ENCODE results near the gene NXN.
"Not testable (repeated sequence)": the region's sequence is repeated elsewhere in the genome, so short reads cannot be mapped to it uniquely, and the experiment has no call there.

The NXN gene

GRCh38 chr17:996554-997344, 17.2 kb upstream of the NXN start, which contains the start of gene TIMM22:
Gene TIMM22, plus strand, starts transcription at chr17:997129. Its CDS starts 14 bp downstream, at chr17:997143.
- H3K4me1 ChIP-seq (ENCODE audit: control insufficient read depth, insufficient read depth, low read length, poor library complexity, severe bottlenecking), result peaks cover 24% of the 10 kb centered on the region
- 1% methylated on average over 63 to 69 of the region's 71 CpGs for WGBS, 2 experiments (ENCODE audit: insufficient coverage in 2 of 2)
- H3K4me3 ChIP-seq (ENCODE audit: extremely low read depth, insufficient read depth, low read length, poor library complexity, severe bottlenecking), result peak within 1 kb of the TSS; percentile 99
- peaks cover 4% of the 10 kb centered on the region for H3K9me3 ChIP-seq (ENCODE audit: control insufficient read depth, low read length)
- H3K36me3 ChIP-seq (ENCODE audit: control insufficient read depth, insufficient read depth, low read length), result peaks cover 32% of the 10 kb centered on the region
- peak within 1 kb of the TSS; percentile 90 for H3K27ac ChIP-seq (ENCODE audit: low read depth, low read length, severe bottlenecking)

GRCh38 chr17:995324-995723, 15.7 kb upstream of the NXN start:
- Histone ChIP-seq H3K36me3 (ENCODE audit: control insufficient read depth, insufficient read depth, low read length) (peaks cover 18% of the 10 kb centered on the region), H3K4me1 (ENCODE audit: control insufficient read depth, insufficient read depth, low read length, poor library complexity, severe bottlenecking) (peaks cover 10% of the 10 kb centered on the region)
- not testable (repeated sequence) for H3K4me3 ChIP-seq (ENCODE audit: extremely low read depth, insufficient read depth, low read length, poor library complexity, severe bottlenecking); H3K27ac ChIP-seq (ENCODE audit: low read depth, low read length, severe bottlenecking); H3K9me3 ChIP-seq (ENCODE audit: control insufficient read depth, low read length)
- WGBS, 2 experiments (ENCODE audit: insufficient coverage in 2 of 2), result 66 to 81% methylated on average over 6 to 8 of the region's 8 CpGs

GRCh38 chr17:992933-993332, 13.4 kb upstream of the NXN start:
- H3K9me3 ChIP-seq (ENCODE audit: control insufficient read depth, low read length), result peaks cover 4% of the 10 kb centered on the region
- no peak overlapping the region for H3K27ac ChIP-seq (ENCODE audit: low read depth, low read length, severe bottlenecking)
- WGBS, 2 experiments (ENCODE audit: insufficient coverage in 2 of 2), result 60 to 73% methylated on average over 9 to 11 of the region's 13 CpGs
- H3K36me3 ChIP-seq (ENCODE audit: control insufficient read depth, insufficient read depth, low read length), result no peaks in the 10 kb centered on the region
- no peaks in the 10 kb centered on the region for H3K4me1 ChIP-seq (ENCODE audit: control insufficient read depth, insufficient read depth, low read length, poor library complexity, severe bottlenecking)
- H3K4me3 ChIP-seq (ENCODE audit: extremely low read depth, insufficient read depth, low read length, poor library complexity, severe bottlenecking), result no peak overlapping the region

- Histone ChIP-seq H3K27ac (ENCODE audit: low read depth, low read length, severe bottlenecking) (no peak overlapping the region), H3K4me1 (ENCODE audit: control insufficient read depth, insufficient read depth, low read length, poor library complexity, severe bottlenecking) (no peaks in the 10 kb centered on the region), H3K4me3 (ENCODE audit: extremely low read depth, insufficient read depth, low read length, poor library complexity, severe bottlenecking) (no peak overlapping the region), H3K9me3 (ENCODE audit: control insufficient read depth, low read length) (no peaks in the 10 kb centered on the region), H3K36me3 (ENCODE audit: control insufficient read depth, insufficient read depth, low read length) (no peaks in the 10 kb centered on the region)
- 91 to 93% methylated on average over 10 to 11 of the region's 11 CpGs for WGBS, 2 experiments (ENCODE audit: insufficient coverage in 2 of 2)
These were observed 9.0 kb upstream of the NXN start for GRCh38 chr17:988561-988960.

- Histone ChIP-seq H3K4me3 (ENCODE audit: extremely low read depth, insufficient read depth, low read length, poor library complexity, severe bottlenecking) (no peak overlapping the region), H3K9me3 (ENCODE audit: control insufficient read depth, low read length) (no peaks in the 10 kb centered on the region), H3K27ac (ENCODE audit: low read depth, low read length, severe bottlenecking) (no peak overlapping the region), H3K4me1 (ENCODE audit: control insufficient read depth, insufficient read depth, low read length, poor library complexity, severe bottlenecking) (no peaks in the 10 kb centered on the region), H3K36me3 (ENCODE audit: control insufficient read depth, insufficient read depth, low read length) (no peaks in the 10 kb centered on the region)
- 91% methylated on average over 10 to 15 of the region's 15 CpGs for WGBS, 2 experiments (ENCODE audit: insufficient coverage in 2 of 2)
These were observed 8.4 kb upstream of the NXN start for GRCh38 chr17:987931-988330.

DNA sequence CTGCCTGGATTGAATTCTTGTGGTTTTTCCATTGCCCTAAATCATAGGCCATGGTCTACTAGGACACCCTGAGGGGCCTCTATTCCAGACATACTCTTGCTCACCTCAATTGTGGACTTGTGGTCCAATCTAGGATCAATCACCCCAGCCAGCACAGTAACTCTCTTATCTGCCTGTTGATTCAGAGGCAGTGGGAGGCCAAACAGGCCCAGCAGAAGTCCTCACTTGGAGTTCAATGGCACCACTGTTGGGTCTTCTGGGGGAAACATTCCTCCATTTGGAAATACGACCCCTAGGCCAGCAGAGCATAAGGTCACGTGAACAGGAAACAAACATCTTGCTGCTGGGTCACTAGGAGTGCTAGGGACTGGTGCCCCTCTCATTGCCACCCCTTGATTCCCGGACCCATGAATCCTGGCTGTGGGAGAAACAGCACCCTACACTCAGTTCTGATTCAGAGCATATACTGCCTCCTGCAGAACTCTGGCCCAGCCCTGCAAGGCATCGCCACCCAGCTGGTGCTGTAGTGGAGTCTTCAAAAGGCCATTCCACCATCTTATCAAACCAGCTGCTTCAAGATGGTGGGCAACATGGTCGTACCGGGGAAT, 6.8 kb upstream of the NXN start:
- WGBS, 2 experiments (ENCODE audit: insufficient coverage in 2 of 2), result 88 to 95% methylated on average over 6 of the region's 6 CpGs
- Histone ChIP-seq H3K4me1 (ENCODE audit: control insufficient read depth, insufficient read depth, low read length, poor library complexity, severe bottlenecking) (peaks cover under 1% of the 10 kb centered on the region), H3K36me3 (ENCODE audit: control insufficient read depth, insufficient read depth, low read length) (no peaks in the 10 kb centered on the region), H3K27ac (ENCODE audit: low read depth, low read length, severe bottlenecking) (no peak overlapping the region), H3K4me3 (ENCODE audit: extremely low read depth, insufficient read depth, low read length, poor library complexity, severe bottlenecking) (no peak overlapping the region), H3K9me3 (ENCODE audit: control insufficient read depth, low read length) (no peaks in the 10 kb centered on the region)

DNA sequence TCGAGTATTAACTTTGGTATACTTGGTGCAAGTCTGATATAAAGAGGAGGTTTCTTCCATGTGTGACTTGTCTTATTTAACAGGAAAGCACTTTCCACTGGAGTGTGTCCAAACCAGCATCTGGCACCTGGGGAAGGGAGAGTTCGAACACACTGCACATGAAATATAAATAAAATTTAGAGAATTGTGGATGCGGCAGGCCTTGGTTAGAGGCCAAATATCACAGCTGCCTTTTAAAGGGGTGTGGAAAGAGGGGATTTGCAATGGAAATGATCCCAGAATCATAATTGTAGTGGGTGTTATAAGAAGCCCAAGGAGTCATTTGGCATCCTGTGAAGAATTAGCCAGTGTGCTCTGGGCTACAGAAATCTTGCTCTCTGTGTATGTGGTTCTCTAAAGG, 4.3 kb upstream of the NXN start:
- whole genome bisulfite sequencing, 2 experiments (ENCODE audit: insufficient coverage in 2 of 2), result 94 to 100% methylated on average over 1 to 2 of the region's 3 CpGs
- Histone ChIP-seq H3K4me3 (ENCODE audit: extremely low read depth, insufficient read depth, low read length, poor library complexity, severe bottlenecking) (no peak overlapping the region), H3K27ac (ENCODE audit: low read depth, low read length, severe bottlenecking) (no peak overlapping the region), H3K36me3 (ENCODE audit: control insufficient read depth, insufficient read depth, low read length) (no peaks in the 10 kb centered on the region), H3K9me3 (ENCODE audit: control insufficient read depth, low read length) (no peaks in the 10 kb centered on the region), H3K4me1 (ENCODE audit: control insufficient read depth, insufficient read depth, low read length, poor library complexity, severe bottlenecking) (peaks cover 6% of the 10 kb centered on the region)

DNA sequence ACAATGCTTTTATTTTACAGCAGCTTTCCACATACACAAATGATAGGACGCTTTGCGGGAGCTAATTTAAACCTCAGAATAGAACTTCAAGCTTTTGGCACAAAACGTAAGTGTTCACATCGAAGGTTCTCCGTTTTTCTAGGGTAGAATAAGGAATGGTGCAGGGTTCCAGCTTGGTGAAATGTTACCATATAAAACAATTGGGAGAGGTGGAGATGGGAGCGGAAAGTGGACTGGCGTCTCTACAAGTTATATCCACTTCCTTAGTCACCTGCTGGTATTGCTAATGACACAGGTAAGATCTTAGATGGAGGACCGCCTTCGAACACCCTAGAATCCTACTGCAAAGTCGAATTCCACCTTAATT, 1.7 kb upstream of the NXN start:
- no peaks in the 10 kb centered on the region for H3K9me3 ChIP-seq (ENCODE audit: control insufficient read depth, low read length)
- no peak overlapping the region for H3K27ac ChIP-seq (ENCODE audit: low read depth, low read length, severe bottlenecking)
- 12 to 36% methylated on average over 5 of the region's 10 CpGs for WGBS, 2 experiments (ENCODE audit: insufficient coverage in 2 of 2)
- H3K4me1 ChIP-seq (ENCODE audit: control insufficient read depth, insufficient read depth, low read length, poor library complexity, severe bottlenecking), result peaks cover 15% of the 10 kb centered on the region
- no peak overlapping the region for H3K4me3 ChIP-seq (ENCODE audit: extremely low read depth, insufficient read depth, low read length, poor library complexity, severe bottlenecking)
- no peaks in the 10 kb centered on the region for H3K36me3 ChIP-seq (ENCODE audit: control insufficient read depth, insufficient read depth, low read length)

GRCh38 chr17:980406-981291, 1.1 kb upstream of the NXN start:
- Histone ChIP-seq H3K4me1 (ENCODE audit: control insufficient read depth, insufficient read depth, low read length, poor library complexity, severe bottlenecking) (peaks cover 15% of the 10 kb centered on the region), H3K4me3 (ENCODE audit: extremely low read depth, insufficient read depth, low read length, poor library complexity, severe bottlenecking) (peak overlapping the region; percentile 82), H3K9me3 (ENCODE audit: control insufficient read depth, low read length) (no peaks in the 10 kb centered on the region), H3K36me3 (ENCODE audit: control insufficient read depth, insufficient read depth, low read length) (no peaks in the 10 kb centered on the region), H3K27ac (ENCODE audit: low read depth, low read length, severe bottlenecking) (peak overlapping the region; percentile 75)
- 54 to 61% methylated on average over 29 to 30 of the region's 43 CpGs for WGBS, 2 experiments (ENCODE audit: insufficient coverage in 2 of 2)

- WGBS, 2 experiments (ENCODE audit: insufficient coverage in 2 of 2), result 0% methylated on average over 15 to 39 of the region's 42 CpGs
- peak overlapping the region; percentile 82 for H3K4me3 ChIP-seq (ENCODE audit: extremely low read depth, insufficient read depth, low read length, poor library complexity, severe bottlenecking)
- H3K27ac ChIP-seq (ENCODE audit: low read depth, low read length, severe bottlenecking), result peak overlapping the region; percentile 64
These were observed 401 bp downstream of the NXN start for GRCh38 chr17:979212-979538.

More at GRCh38 chr17:979212-979538, 401 bp downstream of the NXN start:
- peaks cover 23% of the 10 kb centered on the region for H3K4me1 ChIP-seq (ENCODE audit: control insufficient read depth, insufficient read depth, low read length, poor library complexity, severe bottlenecking)
- no peaks in the 10 kb centered on the region for H3K9me3 ChIP-seq (ENCODE audit: control insufficient read depth, low read length)
- H3K36me3 ChIP-seq (ENCODE audit: control insufficient read depth, insufficient read depth, low read length), result peaks cover 5% of the 10 kb centered on the region

All from mesodermal cell (in vitro differentiated cells).